Astrocyte of the spinal cord (primary cell): ENCODE results near the gene TGM2.

Source experiments
- DNase-seq: peaks from one replicate; pipeline ENCODE4 v3.0.0; 2011; ENCODE audit warnings: low read depth, low spot score
- H3K4me3 ChIP-seq: 2 replicates; pipeline ENCODE4 v1.5.1; 2011; ENCODE audit warnings: low read depth, mild to moderate bottlenecking, low read length, moderate library complexity
- CTCF ChIP-seq: IDR thresholded peaks from 2 replicates; pipeline ENCODE4 v1.5.1; 2012; ENCODE audit warnings: low read depth, mild to moderate bottlenecking, low read length, inconsistent platforms
- in situ Hi-C: cut with HindIII; loops from 2 replicates; pipeline ENCODE4 v1.10.0; 2017; ENCODE audit warnings: low sequenced_read_pairs

TGM2 gene

GRCh38 chr20:38200646-38201045 is 35.6 kb upstream of the TGM2 start:
- in situ Hi-C loops: no loop called here
- H3K4me3 ChIP-seq: no peak overlapping the region

GRCh38 chr20:38199501-38200390 is 34.7 kb upstream of the TGM2 start:
- no peak overlapping the region for H3K4me3 ChIP-seq
- no peak for DNase-seq
- in situ Hi-C loops: no loop called here
- no peak for TF ChIP-seq CTCF

More at GRCh38 chr20:38200646-38201045, 35.6 kb upstream of the TGM2 start:
- no peak for TF ChIP-seq CTCF
- DNase-seq: no peak

GRCh38 chr20:38198238-38198861 is 33.3 kb upstream of the TGM2 start:
- no peak for DNase-seq
- TF ChIP-seq CTCF: no peak
- H3K4me3 ChIP-seq: no peak overlapping the region
- in situ Hi-C loops: no loop called here

GRCh38 chr20:38197619-38198018 is 32.5 kb upstream of the TGM2 start:
- in situ Hi-C loops: no loop called here
- H3K4me3 ChIP-seq: no peak overlapping the region
- DNase-seq: no peak
- TF ChIP-seq CTCF: no peak

GRCh38 chr20:38197217-38197616 is 32.1 kb upstream of the TGM2 start:
- no peak for DNase-seq
- no peak overlapping the region for H3K4me3 ChIP-seq
- TF ChIP-seq CTCF: no peak
- in situ Hi-C loops: no loop called here

- no peak overlapping the region for H3K4me3 ChIP-seq
- TF ChIP-seq CTCF: no peak
- DNase-seq: no peak
- in situ Hi-C loops: no loop called here
Measured at GRCh38 chr20:38196592-38196991, 31.5 kb upstream of the TGM2 start.
